PFSK-1 (cell line): ENCODE measurements around the gene GDF7.

Source experiments
- FOXP2 ChIP-seq: optimal IDR thresholded peaks from 2 replicates; pipeline ENCODE3; 2011; ENCODE audit warnings: borderline replicate concordance, control low read depth, inconsistent platforms; ENCODE audit not compliant: insufficient read depth; ENCODE audit errors: extremely low read length, extremely low read depth
- POLR2AphosphoS5 ChIP-seq: IDR thresholded peaks from 2 replicates; pipeline ENCODE4 v1.6.1; 2012; ENCODE audit warnings: low read depth, mild to moderate bottlenecking, control low read depth, low read length, moderate library complexity
- SIN3A ChIP-seq: IDR thresholded peaks from 2 replicates; pipeline ENCODE4 v1.6.1; 2012; ENCODE audit warnings: mild to moderate bottlenecking, low read length, moderate library complexity, borderline replicate concordance; ENCODE audit not compliant: insufficient read depth
- TAF1 ChIP-seq: IDR thresholded peaks from 2 replicates; pipeline ENCODE4 v1.6.1; 2012; ENCODE audit warnings: low read length, control low read depth, borderline replicate concordance; ENCODE audit not compliant: insufficient read depth
- TF ChIP-seq, protein P1 (sequence below), 2 experiments: IDR thresholded peaks; 2 replicates each; pipeline versions ENCODE4 v1.6.1 to v1.8.0; 2011 to 2012; ENCODE audit warnings: low read depth in 2 of 2, low read length in 2 of 2, control low read depth in 1 of 2, inconsistent platforms in 1 of 2, mild to moderate bottlenecking in 1 of 2, moderate library complexity in 1 of 2; ENCODE audit not compliant: insufficient read depth in 1 of 2

Gene GDF7

DNA sequence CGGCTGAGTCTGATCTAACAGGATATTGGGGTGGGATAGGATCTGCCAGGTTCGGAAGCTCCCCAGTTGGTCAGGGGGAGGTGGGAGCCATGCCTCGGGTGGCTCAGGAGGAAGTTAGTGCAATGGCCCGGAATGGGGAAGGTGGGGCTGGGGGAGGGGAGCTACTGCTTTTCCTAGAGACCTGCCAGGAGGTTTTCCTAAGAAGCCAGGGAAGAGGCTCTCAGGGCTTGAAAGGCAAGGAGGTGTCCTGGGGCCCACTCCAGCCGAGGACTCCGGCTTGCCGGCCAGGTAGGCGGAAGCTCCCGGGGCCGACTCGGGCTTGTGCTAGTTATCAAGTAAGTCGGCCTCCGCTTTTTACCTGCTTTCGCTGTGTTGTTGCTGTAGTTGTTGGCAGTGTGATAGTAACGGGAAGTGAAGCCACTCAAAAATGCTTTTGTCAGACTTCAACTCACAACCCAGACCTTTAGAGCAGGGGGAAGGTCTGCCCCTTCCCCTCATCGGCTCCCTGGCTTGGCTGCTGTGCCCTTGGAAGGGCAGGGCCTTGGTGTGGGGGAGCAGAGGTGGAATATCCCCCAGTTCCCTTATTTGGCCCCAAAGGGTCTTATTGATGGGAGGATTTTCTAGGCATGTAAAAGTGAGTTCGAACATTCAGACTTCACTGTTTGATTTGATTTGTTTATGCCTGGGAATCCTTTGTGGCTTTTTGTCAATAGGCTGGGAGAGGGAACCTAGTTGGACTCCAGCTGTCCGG, 5.4 kb downstream of the GDF7 start:
- TF ChIP-seq, protein P1, sequence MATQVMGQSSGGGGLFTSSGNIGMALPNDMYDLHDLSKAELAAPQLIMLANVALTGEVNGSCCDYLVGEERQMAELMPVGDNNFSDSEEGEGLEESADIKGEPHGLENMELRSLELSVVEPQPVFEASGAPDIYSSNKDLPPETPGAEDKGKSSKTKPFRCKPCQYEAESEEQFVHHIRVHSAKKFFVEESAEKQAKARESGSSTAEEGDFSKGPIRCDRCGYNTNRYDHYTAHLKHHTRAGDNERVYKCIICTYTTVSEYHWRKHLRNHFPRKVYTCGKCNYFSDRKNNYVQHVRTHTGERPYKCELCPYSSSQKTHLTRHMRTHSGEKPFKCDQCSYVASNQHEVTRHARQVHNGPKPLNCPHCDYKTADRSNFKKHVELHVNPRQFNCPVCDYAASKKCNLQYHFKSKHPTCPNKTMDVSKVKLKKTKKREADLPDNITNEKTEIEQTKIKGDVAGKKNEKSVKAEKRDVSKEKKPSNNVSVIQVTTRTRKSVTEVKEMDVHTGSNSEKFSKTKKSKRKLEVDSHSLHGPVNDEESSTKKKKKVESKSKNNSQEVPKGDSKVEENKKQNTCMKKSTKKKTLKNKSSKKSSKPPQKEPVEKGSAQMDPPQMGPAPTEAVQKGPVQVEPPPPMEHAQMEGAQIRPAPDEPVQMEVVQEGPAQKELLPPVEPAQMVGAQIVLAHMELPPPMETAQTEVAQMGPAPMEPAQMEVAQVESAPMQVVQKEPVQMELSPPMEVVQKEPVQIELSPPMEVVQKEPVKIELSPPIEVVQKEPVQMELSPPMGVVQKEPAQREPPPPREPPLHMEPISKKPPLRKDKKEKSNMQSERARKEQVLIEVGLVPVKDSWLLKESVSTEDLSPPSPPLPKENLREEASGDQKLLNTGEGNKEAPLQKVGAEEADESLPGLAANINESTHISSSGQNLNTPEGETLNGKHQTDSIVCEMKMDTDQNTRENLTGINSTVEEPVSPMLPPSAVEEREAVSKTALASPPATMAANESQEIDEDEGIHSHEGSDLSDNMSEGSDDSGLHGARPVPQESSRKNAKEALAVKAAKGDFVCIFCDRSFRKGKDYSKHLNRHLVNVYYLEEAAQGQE (IDR thresholded peaks at IDR 0.05; ENCODE audit: insufficient read depth in 1 of 2, low read depth in 2 of 2, low read length in 2 of 2) = no peak
- no peak for TF ChIP-seq FOXP2
- no peak for TF ChIP-seq TAF1
- no peak for TF ChIP-seq SIN3A
- no peak for TF ChIP-seq POLR2AphosphoS5

GRCh38 chr2:20673686-20674308, 6.9 kb downstream of the GDF7 start:
- TF ChIP-seq SIN3A (no peak), TAF1 (no peak), FOXP2 (no peak), POLR2AphosphoS5 (no peak)
- TF ChIP-seq, protein P1 (IDR thresholded peaks at IDR 0.05; ENCODE audit: insufficient read depth in 1 of 2, low read depth in 2 of 2, low read length in 2 of 2) = no peak

DNA sequence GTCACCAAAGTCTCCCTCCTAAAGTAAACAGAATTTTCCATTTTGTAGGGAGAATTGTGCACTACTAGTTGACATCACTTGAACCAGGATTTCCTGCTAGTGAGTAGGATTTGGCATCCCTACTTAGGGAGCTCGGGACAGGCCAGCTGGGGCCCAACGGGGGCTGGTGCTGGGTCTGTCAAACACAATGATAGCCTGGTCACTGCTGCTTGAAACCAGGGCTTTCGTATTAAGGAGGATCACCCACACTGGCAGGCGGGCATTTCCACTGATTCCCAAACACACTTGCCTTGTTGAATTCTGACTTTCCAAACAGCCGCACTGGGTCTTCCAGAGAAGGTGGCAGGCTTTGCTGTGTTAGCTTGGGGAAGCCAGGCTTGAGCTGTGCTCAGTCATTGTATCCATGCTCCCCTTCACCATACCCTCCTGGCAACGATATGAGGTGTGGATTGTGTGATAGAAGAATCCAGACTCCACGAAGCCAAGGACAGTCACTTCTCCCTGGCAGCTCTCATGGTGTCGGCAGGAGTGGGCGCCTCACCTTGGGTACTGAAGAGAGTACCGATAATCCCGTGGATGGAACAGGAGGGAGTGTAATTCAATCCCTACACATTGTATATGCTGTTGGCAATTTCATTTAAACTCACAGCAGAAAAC, 7.5 kb downstream of the GDF7 start:
- no peak for TF ChIP-seq SIN3A
- TF ChIP-seq, protein P1 (IDR thresholded peaks at IDR 0.05; ENCODE audit: insufficient read depth in 1 of 2, low read depth in 2 of 2, low read length in 2 of 2) = no peak
- TF ChIP-seq POLR2AphosphoS5 = no peak

GRCh38 chr2:20674974-20675679, 8.2 kb downstream of the GDF7 start:
- TF ChIP-seq POLR2AphosphoS5 (no peak), SIN3A (no peak), TAF1 (no peak), FOXP2 (no peak)
- TF ChIP-seq, protein P1 (IDR thresholded peaks at IDR 0.05; ENCODE audit: insufficient read depth in 1 of 2, low read depth in 2 of 2, low read length in 2 of 2) = no peak
